GM18498 (cell line): Measurements from ENCODE around the gene ZNF385C.
"Not testable (repeated sequence)": the region's sequence is repeated elsewhere in the genome, so short reads cannot be mapped to it uniquely, and the experiment has no call there.

Source experiments
- ATAC-seq: cut with Tn5 transposase; IDR thresholded peaks from one replicate; pipeline ENCODE4 v1.9.1; 2021; ENCODE audit warnings: mild to moderate bottlenecking, moderate library complexity; ENCODE audit not compliant: unreplicated experiment

The ZNF385C gene, protein sequence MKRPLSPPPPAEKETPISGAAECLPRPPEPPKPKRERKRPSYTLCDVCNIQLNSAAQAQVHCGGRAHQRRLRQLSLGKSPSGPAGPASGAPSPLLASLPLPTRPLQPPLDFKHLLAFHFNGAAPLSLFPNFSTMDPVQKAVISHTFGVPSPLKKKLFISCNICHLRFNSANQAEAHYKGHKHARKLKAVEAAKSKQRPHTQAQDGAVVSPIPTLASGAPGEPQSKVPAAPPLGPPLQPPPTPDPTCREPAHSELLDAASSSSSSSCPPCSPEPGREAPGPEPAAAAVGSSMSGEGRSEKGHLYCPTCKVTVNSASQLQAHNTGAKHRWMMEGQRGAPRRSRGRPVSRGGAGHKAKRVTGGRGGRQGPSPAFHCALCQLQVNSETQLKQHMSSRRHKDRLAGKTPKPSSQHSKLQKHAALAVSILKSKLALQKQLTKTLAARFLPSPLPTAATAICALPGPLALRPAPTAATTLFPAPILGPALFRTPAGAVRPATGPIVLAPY

GRCh38 chr17:42097691-42098631 is at the start of gene ZNF385C:
Gene ZNF385C (minus strand): TSS chr17:42098473. CDS start chr17:42063056, 35,417 bp downstream.
- ATAC-seq: no peak

GRCh38 chr17:42146911-42147607 is 48.8 kb upstream of the ZNF385C start:
- no peak for ATAC-seq

GRCh38 chr17:42143138-42143537 is 44.9 kb upstream of the ZNF385C start:
- ATAC-seq: not testable (repeated sequence)

GRCh38 chr17:42142371-42142896 is 44.2 kb upstream of the ZNF385C start:
- ATAC-seq: no peak

GRCh38 chr17:42141382-42141781 is 43.1 kb upstream of the ZNF385C start:
- ATAC-seq: no peak

DNA sequence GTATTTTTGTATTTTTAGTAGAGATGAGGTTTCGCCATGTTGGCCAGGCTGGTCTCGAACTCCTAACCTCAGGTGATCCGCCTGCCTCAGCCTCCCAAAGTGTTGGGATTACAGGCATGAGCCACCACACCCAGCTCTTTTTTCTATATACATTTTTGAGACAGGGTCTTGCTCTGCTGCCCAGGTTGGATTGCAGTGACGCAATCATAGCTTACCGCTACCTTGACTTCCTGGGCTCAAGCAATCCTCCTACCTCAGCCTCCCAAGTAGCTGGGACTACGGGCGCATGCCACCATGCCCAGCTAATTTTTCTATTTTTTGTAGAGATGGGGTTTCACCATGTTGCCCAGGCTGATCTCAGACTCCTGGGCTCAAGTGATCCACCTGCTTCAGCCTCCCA is 42.4 kb upstream of the ZNF385C start:
- not testable (repeated sequence) for ATAC-seq

DNA sequence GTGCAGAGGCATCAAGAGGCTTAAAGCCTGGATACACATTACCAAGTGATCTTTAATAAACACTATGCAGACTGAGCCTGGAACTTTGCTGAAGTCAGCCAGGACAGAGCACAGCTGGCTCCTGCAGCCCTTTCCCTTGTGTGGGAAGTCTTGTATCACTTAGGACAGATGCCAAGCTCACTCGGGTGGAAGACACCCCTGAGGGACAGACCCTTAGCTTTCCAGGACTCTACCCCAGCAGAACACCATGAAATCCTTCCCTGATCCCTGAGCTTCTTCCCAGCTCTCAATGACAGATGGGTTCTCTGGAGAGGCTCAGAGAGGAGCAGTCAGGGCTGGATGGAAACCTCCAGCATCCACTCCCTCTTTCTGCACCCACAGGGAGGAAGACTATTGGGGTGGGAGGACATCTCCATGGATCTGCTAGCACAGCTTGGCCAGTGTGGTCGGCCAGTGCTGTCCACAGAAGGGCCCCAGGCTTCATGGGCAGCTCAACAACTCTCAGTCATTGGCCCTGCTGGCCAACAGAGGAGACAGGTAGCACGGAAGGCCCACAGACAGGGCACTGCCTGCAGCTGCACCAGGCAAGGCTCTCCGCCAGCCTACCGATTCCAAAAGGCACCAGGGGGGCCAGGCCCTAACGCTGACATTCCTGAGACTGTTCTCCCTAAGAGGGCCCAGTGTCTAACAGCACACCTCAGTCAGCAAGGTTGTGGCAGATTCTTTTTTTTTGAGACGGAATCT is 40.6 kb upstream of the ZNF385C start:
- no peak for ATAC-seq

GRCh38 chr17:42136654-42137051 is 38.4 kb upstream of the ZNF385C start:
- no peak for ATAC-seq

GRCh38 chr17:42135664-42136653 is 37.7 kb upstream of the ZNF385C start:
- no peak for ATAC-seq

DNA sequence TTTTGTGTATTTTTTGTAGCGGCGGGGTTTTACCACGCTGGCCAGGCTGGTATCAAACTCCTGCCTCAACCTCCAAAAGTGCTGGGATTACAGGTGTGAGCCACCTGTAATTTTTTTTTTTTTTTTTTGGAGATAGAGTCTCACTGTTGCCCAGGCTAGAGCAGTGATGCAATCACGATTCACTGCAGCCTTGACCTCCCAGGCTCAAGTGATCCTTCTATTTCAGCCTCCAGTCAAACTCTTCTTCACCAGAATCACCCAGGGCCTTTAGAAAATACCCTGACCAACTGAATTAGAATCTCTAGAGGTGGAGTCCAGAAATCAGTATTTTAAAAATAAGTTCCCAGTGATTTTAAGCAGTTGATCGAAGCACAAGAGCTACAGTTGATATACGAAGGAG is 36.9 kb upstream of the ZNF385C start:
- ATAC-seq: no peak

DNA sequence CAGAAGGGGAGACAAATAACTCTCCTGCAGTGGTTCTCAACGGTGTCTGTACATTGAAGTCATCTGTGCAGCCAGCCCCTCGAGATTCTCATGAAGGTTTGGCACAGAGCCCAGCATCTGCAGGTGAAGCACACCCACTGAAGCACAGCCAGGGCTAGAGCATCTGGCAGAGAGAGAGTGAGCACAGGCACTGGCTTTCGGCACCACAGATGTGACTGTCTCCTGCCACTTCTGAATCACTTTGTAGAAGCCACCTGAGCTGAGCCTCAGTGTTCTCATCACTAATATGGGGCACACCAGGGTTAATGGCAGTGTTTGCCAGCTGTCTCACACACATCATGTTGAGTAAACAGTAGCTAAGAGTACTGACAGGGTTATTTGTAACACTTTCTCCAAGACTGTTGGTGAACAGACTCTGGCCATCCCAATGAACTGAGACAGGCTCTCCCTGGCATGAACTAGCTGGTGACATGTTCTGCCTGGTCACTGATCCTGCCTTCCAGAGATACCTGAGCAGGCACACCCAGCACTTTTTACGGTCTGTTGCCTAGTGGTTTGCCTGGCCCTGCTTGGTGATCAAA is 35.3 kb upstream of the ZNF385C start:
- ATAC-seq: peak; percentile 74

GRCh38 chr17:42132941-42133340 is 34.7 kb upstream of the ZNF385C start:
- peak; percentile 27 for ATAC-seq

- no peak for ATAC-seq
These were observed 33.7 kb upstream of the ZNF385C start for GRCh38 chr17:42131981-42132432.

DNA sequence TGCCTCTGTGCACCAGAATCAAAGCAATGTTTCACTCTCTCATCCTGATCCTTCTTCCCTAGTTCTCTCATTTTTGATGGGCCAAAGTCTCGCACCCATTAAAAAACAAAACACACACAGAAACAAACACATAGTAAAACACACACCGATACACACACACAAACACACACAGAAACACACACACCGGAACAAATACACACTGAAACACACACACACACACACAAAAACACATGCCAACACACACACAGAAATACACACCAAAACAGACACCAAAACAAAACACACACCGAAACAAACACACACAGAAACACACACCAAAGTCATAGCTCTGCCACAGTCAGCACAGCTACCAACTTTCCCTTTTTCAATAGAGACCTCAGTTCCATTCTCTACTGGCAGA is 33.0 kb upstream of the ZNF385C start:
- no peak for ATAC-seq

- no peak for ATAC-seq
These were observed 32.1 kb upstream of the ZNF385C start for GRCh38 chr17:42130310-42130936.

GRCh38 chr17:42129109-42129837 is 31.0 kb upstream of the ZNF385C start:
- no peak for ATAC-seq

GRCh38 chr17:42127414-42127813 is 29.1 kb upstream of the ZNF385C start:
- ATAC-seq: no peak
